Ovary (tissue), 3 donors: ENCODE measurements around the gene UST.
"Not testable (repeated sequence)": the region's sequence is repeated elsewhere in the genome, so short reads cannot be mapped to it uniquely, and the experiment has no call there.

ENCODE experiments used
- CTCF ChIP-seq, 3 donors: fragments of 450-650 bp in 2 of 3; fragments of 200-600 bp in 1 of 3; IDR thresholded peaks; one replicate each; pipeline versions ENCODE4 v1.5.1 to v1.8.0; 2016 to 2022; ENCODE audit warnings: antibody characterized with exemption in 3 of 3, mild to moderate bottlenecking in 1 of 3
- EP300 ChIP-seq: sonication (generic); formaldehyde crosslinking; IDR thresholded peaks from one replicate; pipeline ENCODE4 v1.6.1; 2017; ENCODE audit warnings: antibody characterized with exemption
- POLR2A ChIP-seq: fragments of 450-650 bp; IDR thresholded peaks from one replicate; pipeline ENCODE4 v1.6.1; 2017; ENCODE audit warnings: antibody characterized with exemption, mild to moderate bottlenecking, moderate library complexity
- donor health status: DM: no; HTN: no; CAD: no.

GRCh38 chr6:148978298-148978697, 231.5 kb downstream of the UST start:
- TF ChIP-seq CTCF (IDR thresholded peaks at IDR 0.05); EP300; POLR2A: not testable (repeated sequence)
